GM19452 (cell line): ENCODE data around the gene FAM114A1.

ENCODE experiments used
- ATAC-seq: cut with Tn5 transposase; IDR thresholded peaks from one replicate; pipeline ENCODE4 v1.9.1; 2021; ENCODE audit not compliant: unreplicated experiment

The FAM114A1 gene

GRCh38 chr4:38867478-38868058 lies at the start of gene FAM114A1:
Gene FAM114A1 (plus strand): TSS chr4:38867806. CDS start chr4:38878079, 10,273 bp downstream.
- peak; percentile 75 for ATAC-seq

GRCh38 chr4:38818441-38818976 lies 49.1 kb upstream of the FAM114A1 start:
- peak; percentile 51 for ATAC-seq

GRCh38 chr4:38819569-38819968 lies 48.0 kb upstream of the FAM114A1 start:
- no peak for ATAC-seq

- peak; percentile 55 for ATAC-seq
These were observed 47.1 kb upstream of the FAM114A1 start for GRCh38 chr4:38820329-38821061.

DNA sequence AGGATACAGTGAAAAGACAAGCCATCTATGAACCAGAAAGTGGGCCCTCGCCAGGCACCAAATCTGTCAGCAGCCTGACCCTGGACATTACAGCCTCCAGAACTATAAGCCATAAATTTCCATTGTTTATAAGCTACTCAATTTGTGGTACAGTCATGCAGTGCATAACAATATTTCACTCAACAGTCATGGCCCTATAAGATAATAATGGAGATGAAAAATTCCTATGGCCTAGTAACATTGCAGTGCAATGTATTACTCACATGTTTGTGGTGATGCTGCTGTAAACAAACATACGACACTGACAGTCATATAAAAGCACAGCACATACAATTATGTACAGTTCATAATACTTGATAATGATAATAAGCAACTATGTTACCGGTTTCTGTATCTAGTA lies 45.9 kb upstream of the FAM114A1 start:
- ATAC-seq = no peak

DNA sequence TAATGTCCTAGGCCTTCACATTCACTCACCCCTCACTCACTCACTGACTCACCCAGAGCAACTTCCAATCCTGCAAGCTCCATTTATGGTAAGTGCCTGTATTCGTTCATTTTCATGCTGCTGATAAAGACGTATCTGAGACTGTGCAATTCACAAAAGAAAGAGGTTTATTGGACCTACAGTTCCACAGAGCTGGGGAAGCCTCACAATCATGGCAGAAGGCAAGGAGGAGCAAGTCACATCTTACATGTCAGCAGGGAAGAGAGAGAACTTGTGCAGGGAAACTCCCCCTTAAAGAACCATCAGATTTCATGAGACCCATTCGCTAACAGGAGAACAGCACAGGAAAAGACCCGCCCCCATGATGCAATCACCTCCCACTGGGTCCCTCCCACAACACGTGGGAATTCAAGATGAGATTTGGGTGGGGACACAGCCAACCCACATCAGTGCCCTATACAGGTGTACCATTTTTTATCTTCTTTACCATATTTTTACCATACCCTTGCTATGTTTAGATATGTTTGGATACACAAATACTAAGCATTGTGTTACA lies 44.8 kb upstream of the FAM114A1 start:
- no peak for ATAC-seq

DNA sequence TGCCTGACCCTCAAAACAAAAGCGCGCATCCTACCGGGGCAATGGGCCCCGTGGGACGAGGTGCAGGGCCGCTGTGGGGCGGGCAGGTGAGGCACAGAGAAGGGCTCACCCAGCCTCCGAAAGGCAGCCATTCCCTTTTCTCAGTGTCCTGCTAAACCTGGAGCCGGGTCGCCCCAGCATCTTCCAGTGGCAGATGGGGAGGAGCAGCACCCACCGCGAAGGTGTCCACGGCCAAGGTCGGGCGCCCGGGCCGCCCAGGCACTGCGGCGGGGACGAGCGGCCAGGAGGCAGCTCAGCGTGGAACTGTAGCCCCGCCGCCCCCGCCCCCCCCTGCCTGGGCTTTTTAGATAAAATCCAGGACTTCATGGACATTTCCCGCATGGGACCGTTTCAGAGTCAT lies 43.8 kb upstream of the FAM114A1 start:
- no peak for ATAC-seq

DNA sequence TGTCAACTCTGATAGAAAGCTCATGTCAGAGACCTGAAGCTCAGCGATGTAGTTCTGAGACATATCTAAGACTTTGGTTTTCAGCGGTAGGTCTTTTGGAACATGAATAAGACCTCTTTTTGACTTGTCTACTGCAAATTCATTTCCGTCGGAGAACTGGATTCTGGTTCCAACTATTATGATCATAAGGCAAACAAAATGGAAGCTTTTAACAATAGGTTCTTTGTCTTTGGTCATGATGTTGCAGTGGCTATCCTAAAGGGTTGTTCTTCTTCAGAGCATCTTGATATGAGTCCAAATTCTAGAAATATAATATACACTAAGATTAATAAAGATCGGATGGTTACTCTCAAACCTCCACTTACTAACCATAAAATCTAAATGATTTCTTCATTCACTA lies 38.4 kb upstream of the FAM114A1 start:
- ATAC-seq = no peak

- ATAC-seq = no peak
These were observed 36.0 kb upstream of the FAM114A1 start for GRCh38 chr4:38831653-38832052.

GRCh38 chr4:38832206-38832605 lies 35.4 kb upstream of the FAM114A1 start:
- ATAC-seq = no peak

DNA sequence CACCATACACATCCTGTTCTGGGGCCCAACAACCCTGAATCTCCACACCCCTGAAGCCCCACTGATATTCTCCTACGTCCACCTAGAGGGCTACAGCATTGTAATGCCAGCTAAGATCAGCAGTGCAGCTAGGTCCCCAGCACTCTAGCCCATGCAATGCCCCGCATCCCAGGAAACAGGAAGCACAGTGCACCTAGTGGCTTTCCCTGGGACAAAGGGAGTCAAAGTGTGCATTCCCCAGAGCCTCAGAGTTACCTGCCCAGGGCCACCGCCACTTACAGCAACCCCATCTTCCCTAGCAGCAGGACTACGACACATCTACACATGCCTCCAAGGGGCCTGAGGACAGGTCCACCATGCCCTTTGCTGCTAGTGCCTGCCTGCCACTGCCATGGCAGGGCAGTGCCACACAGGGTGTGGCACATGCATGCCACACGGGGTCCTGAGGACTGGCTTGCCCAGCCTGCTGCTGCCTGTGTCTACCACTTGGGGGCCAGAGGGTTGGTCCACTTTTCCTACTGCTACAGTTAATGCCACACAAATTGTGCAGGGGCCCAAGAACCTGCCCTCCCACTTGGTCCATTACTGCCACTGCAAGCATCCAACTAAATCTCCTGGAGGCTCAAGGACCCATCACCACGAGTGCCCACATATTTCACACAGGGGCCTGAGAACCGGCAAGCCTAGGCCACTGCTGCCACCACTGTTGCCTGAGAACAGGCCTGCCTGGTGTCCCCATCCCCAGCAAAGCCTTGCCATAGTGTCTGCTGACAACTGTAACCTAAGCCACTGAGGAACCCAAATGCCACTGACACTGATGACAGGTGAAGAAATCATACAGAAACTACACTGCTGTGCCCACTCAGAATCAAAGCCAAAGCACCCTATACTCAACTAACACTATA lies 34.7 kb upstream of the FAM114A1 start:
- ATAC-seq = no peak

DNA sequence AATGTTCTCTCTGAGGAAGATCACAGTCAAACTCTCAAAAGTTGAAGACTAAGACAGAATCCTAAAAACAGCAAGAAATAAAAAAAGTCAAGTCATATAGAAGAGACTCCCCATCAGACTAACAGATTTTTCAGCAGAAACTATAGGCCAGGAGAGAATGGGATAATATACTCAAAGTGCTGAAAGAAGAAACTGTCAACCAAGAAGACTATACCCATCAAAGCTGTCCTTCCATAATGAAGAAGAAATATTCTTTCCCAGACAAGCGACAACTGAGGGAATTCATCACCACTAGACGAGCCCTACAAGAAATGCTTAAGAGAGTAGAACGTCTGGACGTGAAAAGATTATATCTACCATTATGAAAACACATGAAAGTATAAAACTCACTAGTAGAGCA lies 33.0 kb upstream of the FAM114A1 start:
- ATAC-seq = no peak

DNA sequence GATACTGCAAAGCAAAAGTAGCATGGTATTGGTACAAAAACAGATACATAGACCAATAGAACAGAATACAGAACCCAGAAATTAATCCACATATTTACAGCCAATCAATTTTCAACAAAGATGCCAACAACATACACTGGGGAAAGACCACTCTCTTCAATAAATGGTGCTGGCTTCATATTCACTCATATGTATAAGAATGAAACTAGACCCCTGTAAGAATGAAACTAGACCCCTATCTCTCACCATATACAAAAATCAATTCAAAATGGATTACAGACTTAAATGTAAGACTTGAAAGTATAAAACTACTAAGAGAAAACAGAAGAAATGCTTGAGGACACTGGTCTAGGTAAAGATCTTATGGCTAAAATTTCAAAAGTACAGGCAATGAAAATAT lies 30.3 kb upstream of the FAM114A1 start:
- ATAC-seq = no peak

DNA sequence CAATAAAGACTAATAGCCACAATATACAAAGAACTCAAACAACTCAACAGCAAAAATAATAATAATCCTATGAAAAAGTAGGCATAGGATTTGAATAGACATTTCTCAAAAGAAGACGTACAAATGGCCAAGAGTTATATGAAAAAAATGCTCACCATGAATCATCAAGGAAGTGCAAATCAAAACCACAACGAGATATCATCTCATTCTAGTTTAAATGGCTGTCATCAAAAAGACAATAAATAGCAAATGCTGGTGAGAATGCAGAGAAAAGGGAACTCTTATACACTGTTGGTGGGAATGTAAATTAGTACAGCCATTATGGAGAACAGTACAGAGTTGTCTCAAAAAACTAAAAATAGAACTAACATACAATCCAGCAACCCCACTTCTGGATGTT lies 29.8 kb upstream of the FAM114A1 start:
- ATAC-seq = no peak

DNA sequence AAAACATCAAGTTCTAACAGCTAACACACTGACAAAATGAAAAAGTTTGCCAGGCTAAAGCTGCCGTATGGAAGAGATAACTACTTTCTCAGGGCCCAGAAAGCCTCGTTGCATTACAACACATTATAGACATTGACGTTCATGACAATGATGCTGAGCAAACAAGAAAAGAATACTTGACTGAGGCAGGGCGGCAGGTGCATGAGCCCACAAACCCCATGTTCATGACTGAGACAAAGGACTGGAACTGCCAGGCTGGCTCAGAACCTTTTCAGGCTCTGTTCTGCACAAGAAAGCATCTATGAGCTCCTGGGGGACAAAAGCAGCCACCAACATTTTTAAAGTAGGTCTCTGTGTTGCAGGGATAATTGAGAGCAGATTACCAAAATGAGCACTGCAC lies 24.6 kb upstream of the FAM114A1 start:
- no peak for ATAC-seq

- no peak for ATAC-seq
These were observed 21.6 kb upstream of the FAM114A1 start for GRCh38 chr4:38846015-38846414.

DNA sequence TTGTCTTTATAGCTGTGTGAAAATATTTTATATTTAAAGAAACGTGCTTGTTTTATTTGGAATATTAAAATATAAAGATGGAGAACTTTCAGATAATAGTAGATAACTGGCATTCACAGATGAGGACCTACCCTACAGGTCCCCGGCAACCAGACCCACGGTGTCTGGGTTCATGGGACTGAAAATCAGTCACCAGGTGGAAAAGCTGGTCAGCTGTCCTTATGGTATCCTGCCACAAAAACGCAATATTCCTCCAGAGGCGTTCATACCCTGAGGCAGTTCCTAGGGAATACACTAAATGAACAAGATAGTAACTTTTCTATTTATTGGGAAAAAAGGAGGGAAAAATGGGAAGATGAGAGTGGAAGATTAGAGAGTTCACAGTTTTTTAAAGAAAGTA lies 12.1 kb upstream of the FAM114A1 start:
- ATAC-seq = no peak

DNA sequence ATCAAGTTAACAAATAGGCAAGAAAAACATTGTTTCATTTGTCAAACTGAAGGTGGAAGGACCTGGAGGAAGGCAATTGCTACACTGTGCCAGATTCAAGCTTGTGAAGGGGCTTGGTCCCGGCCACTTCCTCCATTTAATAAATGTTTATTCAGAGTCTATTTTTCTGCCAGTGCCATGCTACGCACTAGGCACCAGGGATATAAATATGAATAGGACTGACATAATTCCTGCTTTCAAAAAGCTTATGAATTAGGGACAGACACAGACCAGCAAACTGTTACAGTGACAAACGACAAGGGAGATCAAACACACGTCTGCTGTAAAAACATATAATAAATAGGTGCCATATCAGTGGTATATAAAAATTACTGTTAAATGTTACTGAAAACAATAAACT lies 11.6 kb upstream of the FAM114A1 start:
- no peak for ATAC-seq

- ATAC-seq = peak; percentile 37
These were observed 10.9 kb upstream of the FAM114A1 start, which contains the start of gene TLR6 for GRCh38 chr4:38856524-38857337. Gene TLR6 (minus strand): TSS chr4:38856817. CDS start chr4:38829473, 27,344 bp downstream.
